GM18909 (cell line): ENCODE results near the gene HOXD4.

ENCODE experiments used
- ATAC-seq: cut with Tn5 transposase; IDR thresholded peaks from one replicate; pipeline ENCODE4 v1.9.1; 2021; ENCODE audit warnings: mild to moderate bottlenecking; ENCODE audit not compliant: unreplicated experiment, poor library complexity

HOXD4 gene

GRCh38 chr2:176154576-176155252, 3.4 kb downstream of the HOXD4 start:
- ATAC-seq = no peak

DNA sequence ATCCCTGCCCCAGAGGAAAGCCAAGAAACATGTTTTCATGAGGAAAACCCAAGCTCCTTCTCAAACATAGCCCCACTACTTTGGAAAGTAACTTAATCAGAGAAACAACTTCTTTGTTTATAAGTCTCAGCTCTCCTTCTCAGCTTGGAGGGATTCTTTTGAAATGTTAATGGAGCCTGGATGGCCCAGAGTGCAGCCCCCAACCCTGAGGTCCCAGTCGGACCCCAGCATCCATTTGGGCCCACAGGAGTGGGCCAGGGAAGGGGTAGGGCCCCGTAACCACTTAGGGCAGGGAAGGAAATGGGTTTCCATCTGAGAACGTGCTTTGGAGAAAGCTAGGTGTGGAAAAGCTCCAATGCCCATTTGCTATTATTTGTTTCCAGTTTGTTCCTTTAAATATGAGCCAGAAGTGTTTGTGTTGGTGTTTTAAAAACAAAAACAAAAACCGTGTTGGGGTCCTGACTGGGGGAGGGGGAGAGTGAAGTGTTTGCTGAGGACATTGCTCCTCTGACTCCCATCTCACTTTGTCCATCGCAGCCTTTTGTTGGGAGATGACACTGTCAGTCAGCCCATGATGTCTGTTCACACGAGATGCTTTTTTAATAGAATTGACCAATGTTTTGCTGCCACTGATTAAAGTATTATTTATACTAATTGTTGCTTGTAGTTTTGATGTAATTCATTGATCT, 4.2 kb downstream of the HOXD4 start:
- ATAC-seq = no peak

DNA sequence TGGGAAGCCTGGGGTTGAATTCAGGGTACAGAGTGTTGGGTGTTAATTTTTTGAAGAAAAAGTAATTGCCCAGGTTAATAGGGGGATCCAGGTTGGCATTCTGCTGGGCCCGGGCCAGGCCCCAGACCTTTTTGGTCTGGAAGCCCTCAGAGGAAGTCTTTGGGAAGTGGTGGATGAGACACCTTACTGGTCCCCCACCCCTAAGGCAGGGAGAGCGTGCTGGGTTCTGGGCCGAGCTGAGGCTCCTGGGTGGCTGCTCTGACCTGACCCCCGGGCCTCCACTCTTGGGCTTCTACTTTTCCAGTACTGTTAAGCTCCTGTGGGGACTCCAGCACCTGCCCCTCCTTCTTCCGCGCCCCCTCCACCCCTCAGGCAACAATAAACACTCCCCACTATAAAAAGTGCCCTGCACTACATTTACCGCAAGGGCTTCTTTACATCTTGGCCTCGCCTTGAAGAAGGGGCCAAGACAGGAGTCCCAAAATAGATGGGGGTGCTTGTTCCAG, 5.0 kb downstream of the HOXD4 start:
- ATAC-seq = no peak

DNA sequence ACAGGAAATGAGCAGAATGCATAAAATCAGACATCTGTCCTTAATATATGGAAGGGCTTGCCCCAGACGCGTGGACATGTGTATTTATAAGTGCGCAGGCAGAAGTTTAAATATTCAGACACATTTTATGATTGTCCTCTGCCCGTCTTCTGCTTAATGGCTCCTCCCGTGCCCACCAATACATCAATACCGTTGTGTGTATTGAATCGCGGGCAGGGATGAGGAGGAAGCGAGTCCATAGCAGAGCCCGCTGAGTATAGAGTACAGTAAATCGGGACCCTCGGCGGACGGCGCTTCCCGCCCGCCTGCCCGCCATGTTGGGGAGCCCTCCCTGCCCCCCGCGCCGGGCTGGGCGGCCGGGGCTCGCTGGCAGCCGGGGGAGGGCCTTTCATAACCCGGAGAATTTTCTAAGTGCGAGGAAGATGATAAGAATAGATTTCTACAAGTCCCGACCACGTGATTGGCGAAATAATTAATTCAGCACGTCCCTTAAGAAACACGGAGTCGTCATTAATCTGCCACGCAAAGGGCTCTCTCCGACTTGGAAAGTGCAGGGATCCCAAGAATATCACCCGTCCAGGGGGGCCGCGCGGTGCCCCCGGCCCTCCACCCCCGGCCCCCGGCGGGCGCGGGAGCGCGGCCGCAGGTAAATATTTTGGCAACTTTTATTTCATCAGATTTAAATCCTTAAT, 5.6 kb downstream of the HOXD4 start, which contains the start of gene HOXD3:
HOXD3 (plus strand) TSS at position 501 of the 692 bp plus-strand sequence. CDS start 11,808 bp downstream, outside the sequence.
- ATAC-seq = no peak

DNA sequence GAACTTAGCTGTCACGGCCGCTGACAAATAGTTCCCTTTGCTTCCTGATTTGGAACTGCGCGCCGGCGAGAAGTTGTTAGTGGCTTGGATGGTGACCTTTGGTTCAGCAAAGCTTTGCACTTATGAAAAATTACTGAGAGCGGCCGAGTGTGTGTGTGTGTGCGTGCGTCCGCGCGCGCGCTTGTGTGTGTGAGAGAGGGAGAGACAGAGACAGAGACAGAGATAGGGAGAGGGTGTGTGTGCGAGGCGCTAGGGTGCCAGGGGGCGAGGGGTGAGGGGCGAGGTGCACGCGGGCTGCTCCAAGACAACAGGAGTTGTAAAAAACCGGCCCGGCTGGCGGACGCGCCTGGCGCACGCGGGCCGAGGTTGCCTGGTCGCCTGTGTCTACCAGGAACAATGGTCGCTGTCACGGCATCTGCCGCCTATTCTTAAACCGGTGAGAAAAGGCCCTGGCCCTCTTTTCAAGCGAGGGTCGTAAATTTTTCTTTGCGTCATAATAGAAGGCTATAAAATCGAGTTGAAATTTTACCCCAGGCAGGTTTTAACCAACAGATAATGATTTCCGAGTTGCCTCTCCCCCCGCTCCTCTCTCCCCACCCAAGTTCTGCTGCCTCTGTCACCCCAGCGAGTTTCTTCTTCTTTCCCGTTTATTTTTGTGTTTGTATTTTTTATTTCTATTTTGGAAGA, 6.3 kb downstream of the HOXD4 start:
- ATAC-seq = no peak

DNA sequence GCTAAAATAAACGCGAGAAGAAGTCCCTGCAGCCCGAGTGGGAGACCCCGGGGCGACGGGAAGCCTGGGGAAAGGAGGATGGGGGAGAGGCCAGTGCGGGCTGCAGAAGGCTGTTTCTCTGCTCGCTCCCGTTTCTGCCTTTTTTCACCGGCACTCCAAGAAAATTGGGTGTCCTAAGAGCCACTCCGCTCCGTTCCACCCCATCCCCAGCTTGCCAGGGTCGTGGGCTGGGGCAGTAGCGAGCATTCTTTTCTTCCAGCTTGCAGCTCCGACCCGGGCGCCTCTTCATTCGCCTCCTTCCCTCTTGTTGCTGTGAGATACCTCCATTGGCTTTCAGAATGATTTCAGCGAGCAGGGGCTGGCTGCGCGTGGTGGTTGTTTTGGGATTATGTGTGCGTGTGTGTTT, 6.8 kb downstream of the HOXD4 start:
- ATAC-seq = no peak

- ATAC-seq = no peak
These were observed 7.7 kb downstream of the HOXD4 start for GRCh38 chr2:176158855-176159662.

DNA sequence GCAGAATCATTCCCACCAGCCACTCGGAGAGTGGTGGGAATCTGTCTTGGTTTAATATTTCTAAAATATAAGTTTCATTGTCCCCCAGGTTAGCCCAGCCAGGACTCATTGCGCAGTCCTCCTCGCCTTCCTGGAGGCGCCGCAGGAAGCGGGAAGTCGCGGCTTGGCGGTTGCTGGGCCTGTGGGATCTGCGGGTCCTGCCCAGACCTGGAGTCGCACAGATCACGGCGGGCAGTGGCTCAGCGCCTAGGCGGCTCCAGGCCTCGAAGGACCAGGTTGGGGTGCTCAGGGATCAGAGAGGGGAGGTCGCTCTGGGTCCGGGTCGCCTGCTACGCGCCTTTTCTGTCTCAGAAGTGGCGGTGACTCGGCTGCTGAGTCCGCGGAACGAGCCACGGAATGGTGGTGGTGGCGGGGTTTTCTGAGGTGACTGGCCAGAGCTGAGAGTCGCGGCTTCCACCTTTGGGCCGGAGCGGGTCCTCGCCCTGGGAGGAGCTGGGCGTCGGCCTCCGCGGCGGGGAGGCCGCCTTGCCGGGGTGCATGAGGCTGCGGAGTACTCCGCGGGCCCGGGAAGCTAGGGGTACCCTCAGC, 8.4 kb downstream of the HOXD4 start:
- ATAC-seq = no peak

DNA sequence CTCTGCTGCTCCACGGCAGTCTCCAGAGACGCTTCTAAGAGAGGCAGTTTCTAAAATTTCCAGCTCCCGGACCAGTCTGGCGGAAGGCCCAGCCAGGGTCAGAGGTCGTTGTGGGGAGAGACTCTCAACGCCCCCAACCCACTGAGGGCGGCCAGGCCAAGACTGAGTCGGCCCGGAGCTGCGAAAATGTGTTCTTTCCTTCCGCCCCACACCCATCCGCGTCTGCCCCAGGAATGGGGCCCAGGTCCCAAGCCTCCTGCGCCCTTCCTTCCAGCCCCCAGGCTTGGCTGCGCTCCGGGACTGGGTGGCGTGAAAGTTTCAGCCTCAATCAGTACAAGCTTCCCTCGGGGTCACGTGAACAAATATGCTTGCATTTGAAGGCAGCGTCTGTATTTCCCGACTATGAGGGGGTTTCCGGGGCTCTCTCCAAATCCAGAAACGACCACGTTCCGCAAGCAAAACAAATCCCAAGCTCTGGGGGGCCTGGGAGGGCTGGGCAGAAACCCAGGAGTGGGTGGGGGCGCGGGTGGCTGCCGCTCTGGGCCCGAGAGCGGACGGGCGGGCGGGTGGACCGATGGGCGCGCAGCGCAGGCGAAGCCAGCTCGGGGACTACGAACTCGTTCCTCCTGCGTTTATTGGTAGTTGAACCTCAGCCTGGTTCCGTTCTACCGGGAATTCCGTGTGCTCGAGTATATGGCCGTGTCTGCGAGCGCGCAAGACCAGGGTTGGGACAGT, 9.1 kb downstream of the HOXD4 start:
- no peak for ATAC-seq

- ATAC-seq = no peak
These were observed 9.9 kb downstream of the HOXD4 start for GRCh38 chr2:176160986-176161824.

DNA sequence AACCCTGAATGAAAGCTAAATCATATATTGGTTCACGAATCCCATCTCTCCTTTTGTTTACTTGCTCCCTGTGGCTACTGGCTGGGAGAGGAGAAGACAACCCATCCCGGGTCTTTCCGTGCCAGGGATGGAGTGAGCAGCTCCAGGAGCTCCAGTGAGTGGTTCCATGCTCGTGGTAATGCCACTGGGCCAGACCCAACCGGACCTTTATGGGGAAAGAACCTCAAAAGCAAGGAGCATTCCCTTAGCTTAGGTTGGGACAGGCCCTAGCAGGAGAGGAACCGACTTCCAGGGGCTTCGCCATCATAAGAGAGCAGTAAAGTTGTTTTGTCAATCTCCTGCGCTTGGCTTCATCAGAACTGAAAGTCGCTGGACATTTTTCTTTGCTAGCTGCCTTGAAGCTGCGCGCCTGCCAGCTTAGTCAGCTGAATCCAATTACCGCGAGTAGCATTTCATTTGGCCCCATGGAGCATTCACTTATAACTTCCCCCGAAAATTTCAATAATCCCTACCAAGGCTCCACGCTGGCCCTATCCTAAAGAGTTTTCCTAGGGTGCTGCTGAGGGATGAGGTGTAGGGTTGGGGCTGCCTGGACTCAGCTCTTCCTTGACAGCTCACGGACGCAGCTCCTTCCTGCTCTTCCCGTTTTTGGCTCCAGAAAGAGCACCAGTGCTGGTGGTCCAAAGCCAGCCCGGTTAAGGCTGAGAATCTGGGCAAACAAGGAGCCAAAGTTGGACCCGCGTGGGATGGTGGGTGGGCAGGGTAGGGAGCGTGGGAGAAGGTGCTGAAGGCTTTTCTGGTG, 10.7 kb downstream of the HOXD4 start:
- ATAC-seq = no peak

DNA sequence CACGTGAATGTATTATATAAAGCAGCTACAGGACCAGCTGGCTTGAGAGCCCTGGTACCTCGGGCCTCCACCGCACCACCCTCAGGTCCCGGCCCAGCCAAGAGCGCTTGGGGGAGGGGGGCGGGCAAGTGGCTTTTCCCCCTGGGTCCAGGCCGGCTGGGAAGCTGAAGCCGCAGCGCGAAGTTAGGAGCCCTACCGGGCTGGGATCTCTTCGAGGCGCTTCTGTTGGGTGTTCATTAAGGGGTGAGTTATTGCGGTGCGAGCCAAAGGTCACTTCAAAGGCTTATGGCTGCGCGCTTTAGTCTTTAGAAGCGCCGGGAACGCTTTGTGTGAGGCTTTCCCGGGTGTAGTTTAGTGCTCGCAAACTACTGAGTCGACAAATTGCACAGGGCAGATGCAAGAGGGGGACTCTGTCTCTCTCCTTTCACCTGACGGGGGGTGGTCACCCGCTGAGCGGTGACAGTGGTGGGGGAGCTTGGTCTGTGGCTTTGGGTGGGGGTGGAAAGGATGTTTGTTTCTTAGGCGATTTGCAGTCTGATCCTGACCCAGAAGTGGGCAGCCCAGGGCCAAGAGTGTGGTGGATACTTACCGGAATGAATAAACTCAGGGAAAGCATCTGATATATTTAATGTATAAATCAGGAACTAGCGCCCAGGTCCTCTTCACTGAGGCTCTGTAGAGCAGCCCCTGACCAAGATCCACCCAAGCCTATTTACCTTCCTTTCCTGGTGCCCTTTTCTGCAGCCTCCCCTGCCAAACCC, 11.7 kb downstream of the HOXD4 start:
- ATAC-seq = no peak

DNA sequence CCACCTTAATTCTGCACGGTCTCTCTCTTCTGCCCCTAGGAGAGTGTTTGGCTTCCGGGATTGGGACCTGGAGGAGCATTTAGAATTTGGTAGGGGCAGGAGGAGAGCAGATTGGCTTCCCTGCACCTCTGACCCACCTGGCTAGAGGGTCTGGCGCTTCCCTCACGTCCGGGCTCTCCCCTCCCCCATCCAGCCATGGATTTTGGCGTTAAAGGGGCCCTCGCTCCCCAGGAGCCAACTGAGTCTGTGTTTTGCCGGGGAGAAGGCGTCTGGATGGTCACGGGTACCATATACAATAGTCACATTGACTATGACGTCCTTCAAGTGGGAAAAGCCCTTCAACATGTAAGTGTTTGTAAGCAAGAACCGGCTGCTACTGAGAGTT, 12.3 kb downstream of the HOXD4 start:
- no peak for ATAC-seq

DNA sequence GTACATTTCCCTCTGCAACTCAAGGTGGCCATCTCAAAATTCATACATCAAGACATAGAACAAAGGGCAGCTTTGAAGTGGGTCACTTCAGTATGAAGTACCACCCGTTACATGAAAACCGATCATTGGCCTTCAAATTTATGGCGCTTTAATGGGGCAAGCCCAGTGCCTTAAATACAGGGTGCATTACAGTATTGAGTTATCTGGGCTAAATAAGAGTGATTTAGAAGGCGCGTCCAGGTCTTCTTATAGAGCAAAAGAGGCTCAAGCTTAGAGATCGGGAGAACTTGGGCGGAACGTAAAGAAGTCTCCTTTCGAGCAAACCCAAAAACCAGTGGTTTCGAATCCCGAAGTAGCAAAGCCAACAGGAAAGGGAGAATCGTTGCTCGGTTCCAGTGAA, 12.9 kb downstream of the HOXD4 start:
- ATAC-seq = no peak

GRCh38 chr2:176164611-176165369, 13.4 kb downstream of the HOXD4 start:
- ATAC-seq = no peak
